Immature natural killer cell (primary cell): ENCODE measurements around the gene IL9R. TPM values are rescaled to one million over a fixed set of nuclear protein-coding genes. Genes with fewer than 3 reads are reported as not detected.
"Not testable (repeated sequence)": the region's sequence is repeated elsewhere in the genome, so short reads cannot be mapped to it uniquely, and the experiment has no call there.

Experiments
- DNase-seq, 3 donors: peaks; one replicate each; pipeline ENCODE4 v3.0.0; 2022; ENCODE audit warnings: mixed read lengths in 1 of 3
- H3K27ac Mint-ChIP-seq, 6 donors: one replicate each; pipeline ENCODE4 v1.8.0; 2020; ENCODE audit warnings: mixed read lengths in 6 of 6, mild to moderate bottlenecking in 5 of 6, inconsistent platforms in 4 of 6, moderate library complexity in 3 of 6
- H3K27me3 Mint-ChIP-seq, 3 donors: one replicate each; pipeline ENCODE4 v1.8.0; 2020 to 2021; ENCODE audit warnings: low read depth in 3 of 3, mild to moderate bottlenecking in 3 of 3, mixed read lengths in 3 of 3, moderate library complexity in 3 of 3, inconsistent platforms in 1 of 3
- H3K36me3 Mint-ChIP-seq, 3 donors: one replicate each; pipeline ENCODE4 v1.8.0; 2020; ENCODE audit warnings: mixed read lengths in 3 of 3, inconsistent platforms in 2 of 3, mild to moderate bottlenecking in 2 of 3
- H3K4me1 Mint-ChIP-seq, 2 donors: one replicate each; pipeline ENCODE4 v1.8.0; 2020; ENCODE audit warnings: inconsistent platforms in 2 of 2, mild to moderate bottlenecking in 2 of 2, mixed read lengths in 2 of 2, moderate library complexity in 1 of 2
- H3K4me3 Mint-ChIP-seq, 5 donors: one replicate each; pipeline ENCODE4 v1.8.0; 2020; ENCODE audit warnings: mild to moderate bottlenecking in 5 of 5, mixed read lengths in 5 of 5, inconsistent platforms in 3 of 5, moderate library complexity in 3 of 5
- H3K9me3 Mint-ChIP-seq, 6 donors: one replicate each; pipeline ENCODE4 v1.8.0; 2020; ENCODE audit warnings: mild to moderate bottlenecking in 6 of 6, mixed read lengths in 6 of 6, inconsistent platforms in 4 of 6, moderate library complexity in 3 of 6
- polyA plus RNA-seq, 3 donors: library from polyadenylated mRNA; unstranded; fragments of 300-500 nt; fragmentation: Illumina TruSeq; gene quantifications; one replicate each; pipeline ENCODE4 v1.2.3, GENCODE V29; 2021

The IL9R gene
- polyA plus RNA-seq, 3 donors from 2014 or later, result 0.14 TPM; not detected in 2

GRCh38 chrX:156001001-156001666 lies 3.6 kb downstream of the IL9R start:
- Mint-ChIP-seq H3K27me3 (peaks cover 4 to 10% (median 5%) of the 10 kb centered on the region in 3 donors), H3K36me3 (no peaks in the 10 kb centered on the region), H3K4me3 (peak overlapping the region in 2 of 5 donors; percentile 15 to 40), H3K9me3 (no peaks in the 10 kb centered on the region), H3K4me1 (peaks cover 20 to 26% of the 10 kb centered on the region in 2 donors), H3K27ac (peak overlapping the region in 3 of 6 donors; percentile 18 to 73 (median 18))
- DNase-seq, result no peak

- H3K4me3 Mint-ChIP-seq, result peak overlapping the region in 2 of 5 donors; percentile 15 to 40
- H3K36me3 Mint-ChIP-seq, result no peaks in the 10 kb centered on the region
- DNase-seq, result peak in 1 of 3 donors; percentile 16
- peak overlapping the region in 4 of 6 donors; percentile 18 to 73 (median 27) for H3K27ac Mint-ChIP-seq
- no peaks in the 10 kb centered on the region for H3K9me3 Mint-ChIP-seq
- peaks cover 4 to 7% (median 5%) of the 10 kb centered on the region in 3 donors for H3K27me3 Mint-ChIP-seq
- H3K4me1 Mint-ChIP-seq, result peaks cover 20 to 26% of the 10 kb centered on the region in 2 donors
Observed at GRCh38 chrX:156001667-156002021, 4.1 kb downstream of the IL9R start.

- H3K4me3 Mint-ChIP-seq, result no peak overlapping the region
- peaks cover 16 to 20% of the 10 kb centered on the region in 2 donors for H3K4me1 Mint-ChIP-seq
- no peak overlapping the region for H3K27ac Mint-ChIP-seq
- H3K36me3 Mint-ChIP-seq, result no peaks in the 10 kb centered on the region
- no peaks in the 10 kb centered on the region for H3K9me3 Mint-ChIP-seq
- H3K27me3 Mint-ChIP-seq, result peaks cover 4 to 5% (median 4%) of the 10 kb centered on the region in 3 donors
- DNase-seq, result no peak
Observed at GRCh38 chrX:156002507-156002906, 5.0 kb downstream of the IL9R start.

- no peaks in the 10 kb centered on the region for H3K36me3 Mint-ChIP-seq
- peaks cover 1 to 4% (median 3%) of the 10 kb centered on the region in 3 donors for H3K27me3 Mint-ChIP-seq
- no peak overlapping the region for H3K4me3 Mint-ChIP-seq
- H3K4me1 Mint-ChIP-seq, result peaks cover 11 to 13% of the 10 kb centered on the region in 2 donors
- no peak for DNase-seq
- no peaks in the 10 kb centered on the region for H3K9me3 Mint-ChIP-seq
- no peak overlapping the region for H3K27ac Mint-ChIP-seq
Observed at GRCh38 chrX:156003486-156004185, 6.1 kb downstream of the IL9R start.

GRCh38 chrX:156004256-156004655 lies 6.8 kb downstream of the IL9R start:
- Mint-ChIP-seq H3K4me3 (no peak overlapping the region), H3K36me3 (no peaks in the 10 kb centered on the region), H3K27ac (no peak overlapping the region), H3K4me1 (peaks cover 11 to 13% of the 10 kb centered on the region in 2 donors), H3K27me3 (peaks cover 1 to 4% (median 3%) of the 10 kb centered on the region in 3 donors), H3K9me3 (no peaks in the 10 kb centered on the region)
- no peak for DNase-seq

- H3K4me3 Mint-ChIP-seq, result no peak overlapping the region
Observed at GRCh38 chrX:156004740-156005139, 7.2 kb downstream of the IL9R start.

GRCh38 chrX:156005144-156005543 lies 7.6 kb downstream of the IL9R start:
- H3K27ac Mint-ChIP-seq, result peak overlapping the region in 1 of 6 donors; percentile 20
- H3K4me3 Mint-ChIP-seq, result no peak overlapping the region
- no peaks in the 10 kb centered on the region for H3K9me3 Mint-ChIP-seq
- no peaks in the 10 kb centered on the region for H3K36me3 Mint-ChIP-seq
- peaks cover 1 to 4% (median 2%) of the 10 kb centered on the region in 3 donors for H3K27me3 Mint-ChIP-seq
- DNase-seq, result no peak
- peaks cover 11 to 13% of the 10 kb centered on the region in 2 donors for H3K4me1 Mint-ChIP-seq

More at GRCh38 chrX:156004740-156005139, 7.2 kb downstream of the IL9R start:
- Mint-ChIP-seq H3K9me3 (no peaks in the 10 kb centered on the region), H3K27ac (peak overlapping the region in 2 of 6 donors; percentile 20 to 36), H3K4me1 (peaks cover 11 to 13% of the 10 kb centered on the region in 2 donors), H3K36me3 (no peaks in the 10 kb centered on the region), H3K27me3 (peaks cover 1 to 4% (median 3%) of the 10 kb centered on the region in 3 donors)
- no peak for DNase-seq

GRCh38 chrX:156006468-156006867 lies 9.0 kb downstream of the IL9R start:
- H3K4me3 Mint-ChIP-seq, H3K9me3 Mint-ChIP-seq, H3K27me3 Mint-ChIP-seq, DNase-seq, H3K27ac Mint-ChIP-seq, H3K36me3 Mint-ChIP-seq, H3K4me1 Mint-ChIP-seq: not testable (repeated sequence)

GRCh38 chrX:156008379-156008778 lies 10.9 kb downstream of the IL9R start:
- H3K9me3 Mint-ChIP-seq, H3K27ac Mint-ChIP-seq: not testable (repeated sequence)

GRCh38 chrX:156008915-156009314 lies 11.4 kb downstream of the IL9R start:
- Mint-ChIP-seq H3K36me3 (no peaks in the 10 kb centered on the region), H3K27ac (no peak overlapping the region)

More at GRCh38 chrX:156008379-156008778, 10.9 kb downstream of the IL9R start:
- H3K27me3 Mint-ChIP-seq, H3K36me3 Mint-ChIP-seq, DNase-seq, H3K4me1 Mint-ChIP-seq, H3K4me3 Mint-ChIP-seq: not testable (repeated sequence)

GRCh38 chrX:156009691-156010090 lies 12.2 kb downstream of the IL9R start:
- not testable (repeated sequence) for H3K27me3 Mint-ChIP-seq, H3K9me3 Mint-ChIP-seq, H3K36me3 Mint-ChIP-seq, H3K4me1 Mint-ChIP-seq, H3K27ac Mint-ChIP-seq, H3K4me3 Mint-ChIP-seq, DNase-seq

More at GRCh38 chrX:156008915-156009314, 11.4 kb downstream of the IL9R start:
- no peak overlapping the region for H3K4me3 Mint-ChIP-seq
- no peaks in the 10 kb centered on the region for H3K4me1 Mint-ChIP-seq
- no peak for DNase-seq
- no peaks in the 10 kb centered on the region for H3K9me3 Mint-ChIP-seq
- H3K27me3 Mint-ChIP-seq, result peaks cover 0 to 3% (median 0%) of the 10 kb centered on the region in 3 donors

- not testable (repeated sequence) for H3K4me1 Mint-ChIP-seq, H3K27ac Mint-ChIP-seq, H3K9me3 Mint-ChIP-seq, H3K36me3 Mint-ChIP-seq, H3K27me3 Mint-ChIP-seq, H3K4me3 Mint-ChIP-seq, DNase-seq
Observed at GRCh38 chrX:156013286-156013953, 15.9 kb downstream of the IL9R start.

- not testable (repeated sequence) for DNase-seq, H3K36me3 Mint-ChIP-seq, H3K4me3 Mint-ChIP-seq, H3K27me3 Mint-ChIP-seq, H3K27ac Mint-ChIP-seq, H3K4me1 Mint-ChIP-seq, H3K9me3 Mint-ChIP-seq
Observed at GRCh38 chrX:156019846-156020245, 22.4 kb downstream of the IL9R start.

GRCh38 chrX:156023002-156023401 lies 25.5 kb downstream of the IL9R start:
- not testable (repeated sequence) for H3K4me3 Mint-ChIP-seq, H3K9me3 Mint-ChIP-seq, H3K36me3 Mint-ChIP-seq

More at GRCh38 chrX:156023002-156023401, 25.5 kb downstream of the IL9R start:
- not testable (repeated sequence) for H3K27me3 Mint-ChIP-seq, H3K4me1 Mint-ChIP-seq, DNase-seq, H3K27ac Mint-ChIP-seq
